GM12891 (cell line): ENCODE results near the gene RTBDN.

Experiments used
- POLR2A ChIP-seq: IDR thresholded peaks from 2 replicates; pipeline ENCODE4 v1.6.1; 2011; ENCODE audit warnings: low read depth, low read length, control low read depth
- POLR2AphosphoS5 ChIP-seq: IDR thresholded peaks from 2 replicates; pipeline ENCODE4 v1.6.1; 2011; ENCODE audit warnings: low read depth, low read length, control low read depth

DNA sequence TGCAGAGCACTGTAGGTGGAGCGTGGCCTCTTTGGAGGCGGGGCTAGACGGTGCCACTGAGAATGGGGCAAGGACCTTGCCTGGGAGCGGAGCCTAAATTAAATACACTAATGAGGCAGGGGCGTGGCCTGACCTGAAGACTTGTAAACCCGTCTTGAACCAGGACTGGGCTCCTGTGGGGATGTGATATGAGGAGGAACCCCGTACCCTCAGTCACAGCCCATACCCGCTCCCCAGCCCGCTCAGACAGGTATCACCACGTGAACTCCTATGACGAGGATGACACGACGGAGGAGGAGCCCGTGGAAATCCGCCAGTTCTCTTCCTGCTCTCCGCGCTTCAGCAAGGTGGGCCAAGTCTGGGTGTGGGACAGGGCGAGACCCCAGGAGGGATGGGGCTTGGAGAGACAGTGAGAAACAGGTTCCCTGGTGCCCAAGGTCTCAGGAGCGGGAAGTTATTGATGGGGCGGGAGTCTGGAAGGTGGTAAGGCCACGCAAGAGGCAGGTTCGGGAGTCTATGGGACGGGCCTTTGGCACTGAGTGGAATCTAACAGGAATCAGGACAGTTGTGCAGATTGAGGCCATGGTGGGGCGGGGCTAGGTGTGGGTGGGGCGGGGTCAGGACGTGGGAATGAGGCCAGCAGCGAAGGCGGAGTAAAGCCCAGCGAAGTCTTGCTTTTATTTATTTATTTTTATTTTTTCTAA, 32.2 kb upstream of the RTBDN start:
- no peak for TF ChIP-seq POLR2AphosphoS5
- TF ChIP-seq POLR2A, result no peak
